DMS53 (cell line): ENCODE measurements around the gene FAM13B.

Experiments
- DNase-seq: peaks from one replicate; lab custom pipeline; 2025; lab: John Stamatoyannopoulos, UW

The FAM13B gene

GRCh38 chr5:137894586-137894985, 138.3 kb downstream of the FAM13B start:
- DNase-seq = no peak

- DNase-seq = peak; percentile 13
Measured at GRCh38 chr5:137891849-137892248, 141.0 kb downstream of the FAM13B start.

- peak; percentile 34 for DNase-seq
Measured at GRCh38 chr5:137890845-137891244, 142.0 kb downstream of the FAM13B start.

- DNase-seq = peak; percentile 88
Measured at GRCh38 chr5:137888863-137889759, 143.8 kb downstream of the FAM13B start, which contains the start of gene PKD2L2. TSS of gene PKD2L2 (plus strand) at chr5:137889457. CDS start at chr5:137889492, 35 bp downstream.

- DNase-seq = no peak
Measured at GRCh38 chr5:137888466-137888862, 144.4 kb downstream of the FAM13B start.
